HT-29 (cell line): Measurements from ENCODE around the gene BARHL1. TPM values are rescaled to one million over a fixed set of nuclear protein-coding genes. Genes with fewer than 3 reads are reported as not detected.

ENCODE experiments used
- DNase-seq: peaks from one replicate; pipeline ENCODE4 v3.0.0-alpha.2; 2015; ENCODE audit warnings: low spot score
- total RNA-seq: library from RNA; depleted of rRNA; stranded (reverse); fragments of >200 nt; shearing (Covaris generic); gene quantifications from 2 replicates; pipeline ENCODE4 v1.2.3, GENCODE V29; 2014; rRNA removed

The BARHL1 gene
- total RNA-seq, 1 experiment from 2014 or later = not detected

DNA sequence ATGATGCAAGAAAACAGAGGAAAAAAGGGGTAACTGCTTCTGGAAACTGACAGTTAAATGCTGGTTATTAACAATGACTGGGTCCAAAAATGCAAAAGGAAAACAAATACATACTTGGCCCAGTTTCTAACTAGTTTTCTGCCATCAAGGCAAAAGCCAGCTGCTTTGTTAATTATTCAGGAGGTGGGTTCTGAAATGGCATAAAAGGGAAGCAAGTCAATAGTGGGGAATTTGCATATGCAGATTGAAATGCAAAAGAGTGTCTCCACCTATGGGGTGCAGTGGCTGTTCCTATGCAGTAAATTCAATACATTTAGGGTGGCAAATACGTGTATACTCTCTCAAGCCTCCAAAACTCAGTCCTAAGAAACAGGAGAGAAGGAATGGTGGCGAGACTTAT lies 33.4 kb downstream of the BARHL1 start:
- no peak for DNase-seq

DNA sequence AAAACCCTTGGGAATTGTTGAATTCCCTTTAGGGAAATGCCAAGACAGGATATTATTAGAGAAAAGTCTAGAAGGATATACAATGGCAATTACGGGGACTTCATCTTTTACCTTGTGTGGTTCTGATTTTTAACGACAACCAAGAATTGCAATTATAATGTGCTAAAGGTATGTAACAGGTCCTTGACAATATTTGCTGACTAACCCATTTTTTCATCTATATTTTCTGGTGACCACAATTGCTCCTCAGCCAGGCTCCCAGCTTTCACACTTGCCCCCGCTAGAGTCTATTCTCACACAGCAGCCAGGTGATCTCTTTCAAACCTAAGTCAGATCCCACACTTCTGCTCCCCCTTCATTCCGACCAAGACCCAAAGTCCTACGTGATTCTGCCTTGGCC lies 34.3 kb downstream of the BARHL1 start:
- no peak for DNase-seq

DNA sequence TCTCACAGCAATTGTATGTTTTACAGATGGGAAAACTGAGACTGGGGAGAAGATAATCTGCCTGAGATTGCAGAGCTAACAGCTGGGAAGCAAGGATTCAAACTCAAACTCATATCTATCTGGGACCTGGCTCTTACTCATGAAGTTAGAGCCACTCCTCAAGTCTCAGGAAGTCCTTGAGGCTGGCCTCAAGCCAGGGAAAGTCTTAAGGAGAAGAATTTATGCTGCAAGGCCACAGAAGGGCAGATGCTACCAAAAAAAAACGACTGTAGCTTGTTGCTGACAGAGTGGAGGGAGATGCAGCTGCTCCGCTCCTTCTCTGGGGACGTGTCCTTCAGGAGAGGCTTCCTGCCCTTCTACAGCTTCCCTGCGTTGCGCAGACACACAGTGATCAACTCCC lies 39.8 kb downstream of the BARHL1 start:
- no peak for DNase-seq

DNA sequence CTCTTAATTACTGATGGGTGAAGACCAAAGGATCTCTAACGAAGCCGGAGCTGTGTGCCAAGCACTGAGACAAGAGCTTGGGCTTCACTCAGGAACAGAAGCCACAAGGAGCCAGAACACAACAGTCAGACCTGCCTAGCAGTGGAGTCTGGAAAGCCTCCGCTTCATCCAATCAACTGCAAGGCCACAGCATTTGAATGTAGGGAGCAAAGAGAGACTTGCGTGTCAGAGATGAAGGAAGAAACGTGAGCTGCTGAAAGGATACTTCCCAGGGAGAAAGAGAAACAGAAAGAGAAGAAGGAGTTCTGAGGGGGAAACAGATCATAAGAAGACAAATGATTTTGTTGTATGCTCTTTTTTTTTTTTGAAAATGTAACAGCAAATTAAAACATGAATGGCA lies 43.9 kb downstream of the BARHL1 start:
- DNase-seq = no peak

DNA sequence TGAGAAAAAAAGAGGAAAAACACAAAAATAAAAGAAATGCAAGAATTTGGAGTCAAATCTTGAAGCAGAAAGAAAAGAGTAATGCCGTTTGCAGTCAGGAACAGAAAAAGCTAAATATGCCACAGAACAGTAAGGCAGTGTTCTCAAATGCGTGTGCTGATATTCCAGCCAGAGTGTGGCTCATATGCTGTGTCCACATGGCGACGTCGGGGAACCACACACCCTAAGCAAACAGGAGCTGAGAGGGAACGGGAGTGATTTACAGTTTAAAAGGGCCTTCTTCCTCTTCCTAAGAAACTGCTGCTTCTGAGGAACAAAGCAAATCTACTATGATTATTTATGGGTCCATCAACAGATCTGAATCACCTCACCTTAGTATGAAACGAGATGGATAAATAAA lies 44.7 kb downstream of the BARHL1 start:
- DNase-seq = no peak

DNA sequence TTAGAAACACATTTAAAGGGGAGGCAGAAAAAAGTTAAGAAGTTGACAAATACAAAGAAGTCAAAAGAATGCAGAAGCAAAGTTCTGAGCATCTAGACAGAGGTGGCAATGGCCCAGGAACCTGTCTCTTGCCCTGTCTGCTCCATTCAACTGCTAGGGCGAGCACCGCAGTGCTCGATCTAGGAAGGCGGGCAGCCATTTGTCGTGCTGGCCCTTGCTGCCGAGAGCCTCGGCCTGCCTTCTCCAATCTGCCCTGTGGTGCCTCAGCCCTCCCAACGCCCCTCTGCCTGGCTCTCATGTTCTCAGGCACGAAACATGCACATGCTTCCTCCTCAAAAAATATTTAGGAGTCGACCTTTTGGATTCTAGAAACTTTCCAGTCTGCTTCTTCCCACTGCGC lies 45.2 kb downstream of the BARHL1 start:
- no peak for DNase-seq

DNA sequence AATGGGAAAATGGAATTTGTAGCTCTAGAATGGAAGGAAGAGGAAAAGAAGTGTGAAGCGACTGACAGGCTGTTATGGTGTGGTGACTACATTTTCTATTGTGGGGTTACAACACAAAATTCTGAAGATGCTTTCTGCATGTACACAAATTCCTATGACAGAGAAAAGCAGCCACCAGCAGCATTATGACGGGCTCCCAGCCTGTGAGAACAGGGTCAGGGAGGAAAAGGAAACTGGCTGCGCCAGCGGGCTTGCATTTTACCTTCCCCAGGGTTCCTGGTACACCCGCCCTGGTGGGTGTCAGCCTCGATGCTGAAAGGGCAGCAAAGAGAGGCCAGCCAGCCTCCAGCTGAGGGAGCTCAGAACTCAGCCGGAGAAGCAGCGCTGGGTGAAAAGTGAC lies 46.3 kb downstream of the BARHL1 start:
- DNase-seq = no peak

DNA sequence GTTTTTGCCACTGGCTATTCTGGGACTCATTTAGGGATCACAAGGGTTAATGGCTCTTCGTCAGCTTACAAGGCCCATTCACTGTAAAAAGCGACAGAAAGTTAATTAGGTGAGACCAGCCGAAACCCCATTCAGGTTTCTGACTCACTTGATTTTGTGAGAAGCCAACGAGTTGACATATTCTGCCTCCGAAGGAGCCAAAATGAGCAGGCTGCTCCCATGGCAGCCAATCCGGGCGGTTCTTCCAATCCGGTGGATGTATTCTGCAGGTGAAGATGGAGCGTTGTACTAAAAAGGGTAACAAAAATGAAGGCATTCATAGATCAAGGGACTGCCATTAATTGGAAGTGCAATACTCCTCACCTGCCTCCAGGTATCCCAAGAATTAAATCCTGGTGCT lies 47.7 kb downstream of the BARHL1 start:
- no peak for DNase-seq

DNA sequence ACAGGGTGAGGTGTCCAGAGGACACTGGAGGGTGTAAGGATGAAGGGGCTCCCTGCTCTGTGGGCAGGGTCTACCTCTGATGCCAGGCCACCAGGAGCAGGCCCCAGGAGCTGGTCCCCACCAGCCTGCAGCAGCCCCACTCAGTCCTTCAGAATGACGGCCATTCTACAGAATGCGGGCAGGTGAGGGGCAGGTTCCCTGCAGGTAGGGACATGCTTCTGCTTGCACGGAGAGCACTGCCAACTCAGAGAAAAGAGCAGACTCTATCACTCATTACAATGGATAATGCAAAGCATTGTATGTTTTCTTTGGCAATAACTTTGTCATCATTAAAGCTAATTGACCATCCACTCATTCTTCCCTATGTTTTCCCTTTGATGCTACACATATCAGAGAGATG lies 48.4 kb downstream of the BARHL1 start:
- DNase-seq = no peak

DNA sequence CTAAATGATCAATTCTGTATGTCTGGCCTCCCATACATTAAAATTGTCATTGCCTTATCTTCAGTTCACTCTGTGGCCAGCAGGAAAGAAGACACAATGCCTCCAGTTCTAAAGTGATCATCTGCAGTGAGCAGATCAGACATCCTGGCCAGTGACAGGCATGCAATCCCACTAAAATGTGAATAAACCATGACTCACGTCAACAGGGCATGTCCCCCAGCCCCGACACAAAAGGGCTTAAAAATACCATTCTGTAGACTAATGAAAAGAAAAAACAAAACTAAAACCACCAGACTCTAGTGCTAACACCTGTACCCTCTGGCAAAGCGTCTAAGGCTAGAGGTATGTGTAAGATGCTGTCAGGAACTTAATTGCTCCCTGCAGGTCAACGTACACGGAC lies 48.9 kb downstream of the BARHL1 start:
- no peak for DNase-seq

DNA sequence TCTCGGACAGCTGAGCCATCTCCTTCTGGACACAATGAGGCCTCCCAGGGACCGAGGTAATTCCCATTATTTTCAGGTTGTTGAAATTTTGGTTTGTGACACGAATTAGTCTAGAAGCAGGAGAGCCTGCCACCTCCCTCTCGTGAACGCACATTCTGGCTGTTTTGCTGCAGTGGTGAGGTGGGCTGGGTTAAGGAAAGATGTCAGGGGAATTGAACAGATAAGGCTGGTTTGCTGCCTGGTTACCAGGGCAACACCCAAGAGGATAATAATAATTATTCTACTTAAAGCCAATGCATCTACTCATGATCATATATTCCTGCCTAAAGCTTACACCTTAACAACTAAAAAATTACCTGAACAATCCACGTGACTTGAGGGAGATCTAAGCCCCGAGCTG lies 49.3 kb downstream of the BARHL1 start:
- no peak for DNase-seq

DNA sequence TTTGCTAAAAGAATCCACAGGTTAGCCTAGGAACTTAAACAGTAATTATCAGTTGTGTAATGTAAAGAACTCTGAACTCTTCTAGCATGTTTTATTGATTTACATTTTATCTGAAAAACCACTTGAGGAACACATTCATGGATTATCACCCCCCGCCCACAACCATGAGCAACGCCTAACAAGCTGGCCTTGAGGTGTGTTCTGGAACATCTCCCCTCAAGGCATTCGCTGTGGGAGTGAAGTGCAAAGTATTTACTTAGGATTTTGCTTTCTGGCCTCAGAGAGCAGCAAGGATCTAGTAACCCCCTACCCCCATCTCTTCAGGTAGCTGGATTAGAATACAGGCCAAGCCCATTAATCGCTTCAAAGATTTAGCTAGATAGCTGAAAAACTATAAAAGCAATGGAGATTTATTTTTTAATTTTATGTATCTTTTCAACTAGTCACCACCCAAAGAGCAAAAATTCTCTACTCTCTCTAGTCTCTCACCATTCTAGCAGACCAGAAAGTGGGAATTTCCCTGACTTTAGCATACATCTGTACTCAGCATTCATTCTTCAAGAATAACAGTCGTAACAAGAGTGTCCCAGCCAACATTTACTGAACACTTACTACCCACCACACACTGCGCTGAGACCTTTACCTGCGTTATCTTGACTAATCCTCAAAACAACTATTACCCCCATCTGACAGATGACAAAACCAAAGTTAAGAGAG lies 50.2 kb downstream of the BARHL1 start:
- DNase-seq = no peak

DNA sequence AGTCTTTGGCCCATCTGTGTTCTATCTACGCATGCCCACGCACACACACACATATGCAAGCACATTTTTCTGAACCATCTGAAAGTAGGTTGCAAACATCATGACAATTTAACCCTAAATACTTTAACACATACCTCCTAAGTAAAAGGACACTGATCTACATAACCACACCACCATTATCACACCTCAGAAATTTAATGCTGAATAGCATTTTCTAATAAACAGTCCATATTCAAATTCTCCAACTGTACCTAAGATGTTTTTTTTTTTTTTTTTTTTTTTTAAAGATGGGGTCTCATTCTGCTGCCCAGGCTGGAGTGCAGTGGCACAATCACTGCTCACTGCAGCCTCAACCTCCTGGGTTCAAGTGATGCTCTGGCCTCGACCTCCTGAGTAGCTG lies 51.9 kb downstream of the BARHL1 start:
- no peak for DNase-seq

DNA sequence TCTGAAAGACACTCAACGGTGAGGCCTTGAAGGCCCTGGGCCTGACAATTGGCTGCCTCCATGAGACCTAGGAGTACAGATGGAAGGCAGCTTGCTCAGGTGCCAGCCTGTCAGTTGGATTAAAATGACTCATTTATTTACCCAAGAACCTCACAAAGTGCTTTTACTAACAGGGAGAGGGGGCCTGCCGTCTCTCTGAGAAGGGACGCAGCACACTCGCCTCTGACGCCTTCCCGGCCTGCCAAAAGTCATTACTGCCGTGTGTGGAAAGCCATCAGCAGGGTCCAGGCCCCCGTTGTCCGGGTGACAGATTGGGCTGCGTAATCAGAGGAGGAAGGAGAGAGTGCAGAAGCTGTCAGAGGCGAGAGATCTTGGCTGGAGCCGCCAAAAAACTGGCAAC lies 54.9 kb downstream of the BARHL1 start:
- no peak for DNase-seq

DNA sequence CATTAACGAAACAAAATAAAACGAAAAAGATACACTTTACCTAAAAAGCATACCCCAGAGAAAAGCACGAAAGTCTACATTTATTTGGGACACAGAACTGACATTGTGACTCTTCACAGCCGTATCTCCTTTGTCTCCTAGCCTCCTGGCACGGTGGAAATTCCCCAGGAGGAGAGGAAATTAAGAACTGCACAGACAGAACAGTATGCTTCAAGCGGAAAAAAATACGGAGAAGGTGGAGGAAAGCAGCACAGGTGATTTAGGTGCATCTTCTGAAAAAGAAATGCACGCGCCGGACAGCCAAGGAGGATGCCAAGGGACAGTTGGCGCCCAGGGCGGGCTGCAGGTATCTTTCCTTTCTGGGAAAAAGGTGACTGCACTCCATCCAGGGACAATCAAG lies 55.4 kb downstream of the BARHL1 start:
- DNase-seq = no peak

DNA sequence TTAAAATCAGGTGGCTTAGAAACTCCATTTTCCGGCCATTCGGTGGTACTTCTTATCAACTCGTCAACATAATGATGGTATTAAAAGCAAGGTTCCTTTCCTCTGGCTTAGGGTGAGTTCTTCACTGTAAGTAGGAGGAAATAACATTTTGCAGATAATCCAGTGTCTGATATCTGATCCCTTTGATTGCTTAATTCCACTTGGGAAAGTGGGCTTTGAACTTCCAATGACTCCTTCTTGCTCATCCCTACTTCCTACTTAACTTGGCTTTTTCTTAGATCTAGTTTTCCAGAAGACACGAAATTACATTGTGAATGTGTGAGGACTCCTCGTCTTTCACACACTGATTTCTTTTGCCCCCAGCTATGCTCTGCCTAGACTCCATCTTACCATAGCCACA lies 55.8 kb downstream of the BARHL1 start:
- DNase-seq = no peak

DNA sequence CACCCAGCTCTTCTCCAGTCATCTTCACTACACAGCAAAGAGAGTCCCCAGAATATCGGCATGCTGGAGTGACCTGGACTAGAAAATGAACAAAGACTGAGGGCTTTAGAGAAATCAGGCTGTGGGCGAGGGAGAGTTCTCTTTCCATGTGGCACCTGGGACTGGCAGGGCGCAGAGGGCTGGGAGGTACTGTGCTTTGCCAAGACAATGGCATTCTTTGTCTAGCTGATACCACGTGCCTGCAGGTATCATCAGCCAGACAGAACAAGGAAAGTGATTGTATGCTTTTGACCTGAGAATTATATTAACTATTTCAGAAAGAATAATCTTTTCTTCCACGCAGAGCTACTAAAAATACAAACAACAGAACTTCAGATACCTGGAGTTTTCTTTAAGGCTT lies 56.9 kb downstream of the BARHL1 start:
- DNase-seq = peak; percentile 65

Other genes starting within 250 kb of the BARHL1 start
- 22.6 and 24.0 TPM in 2 replicates for gene SETX, start 227.6 kb upstream of the BARHL1 start, total RNA-seq
- 6.4 and 7.9 TPM in 2 replicates for gene TTF1, start 175.8 kb upstream of the BARHL1 start, total RNA-seq
- not detected in 2 replicates for gene CFAP77, start 172.4 kb upstream of the BARHL1 start, total RNA-seq
- gene DDX31, start 87.4 kb downstream of the BARHL1 start, total RNA-seq = 15.1 and 19.2 TPM in 2 replicates
- gene GTF3C4, start 87.9 kb downstream of the BARHL1 start, total RNA-seq = 24.5 and 26.3 TPM in 2 replicates